HFFc6 (cell line): Measurements from ENCODE around the gene GPRC5D. TPM values are rescaled to one million over a fixed set of nuclear protein-coding genes. Genes with fewer than 3 reads are reported as not detected.
A peak's percentile ranks its signal among the peaks of the same experiment; 100 is the strongest.

ENCODE experiments used
- DNase-seq: peaks from one replicate; pipeline ENCODE4 v3.0.0-alpha.2; 2018
- H3K27ac Mint-ChIP-seq: 2 replicates; pipeline ENCODE4 v1.8.0; 2020; ENCODE audit warnings: mild to moderate bottlenecking, mixed read lengths
- H3K27me3 Mint-ChIP-seq: 2 replicates; pipeline ENCODE4 v1.8.0; 2021; ENCODE audit warnings: mild to moderate bottlenecking, moderate library complexity, mixed read lengths; ENCODE audit not compliant: insufficient read depth
- H3K36me3 Mint-ChIP-seq: 2 replicates; pipeline ENCODE4 v1.8.0; 2021; ENCODE audit warnings: low read depth, mixed read lengths
- H3K4me1 Mint-ChIP-seq: 2 replicates; pipeline ENCODE4 v1.8.0; 2020; ENCODE audit warnings: low read depth, mixed read lengths
- H3K4me3 Mint-ChIP-seq: 2 replicates; pipeline ENCODE4 v1.8.0; 2020; ENCODE audit warnings: mild to moderate bottlenecking, moderate library complexity, mixed read lengths
- H3K9me3 Mint-ChIP-seq: 2 replicates; pipeline ENCODE4 v1.8.0; 2020; ENCODE audit warnings: mild to moderate bottlenecking, mixed read lengths
- CTCF ChIP-seq: fragments of 200-600 bp; sonication (generic); IDR thresholded peaks from 2 replicates; pipeline ENCODE4 v1.5.0; 2021; ENCODE audit warnings: antibody characterized with exemption, mild to moderate bottlenecking
- total RNA-seq, 6 experiments: library from RNA; stranded (reverse); fragmentation: NEBNext Ultra II Directional; extraction: Animal tissue kit (Norgen Biotek cat#: 25700); gene quantifications; 2 replicates in 1 of 6; 3 replicates in 5 of 6; pipeline ENCODE4 v1.2.3, GENCODE V29; 2021

The GPRC5D gene
- total RNA-seq, 6 experiments from 2014 or later, result not detected

GRCh38 chr12:12929696-12930095 lies 22.3 kb downstream of the GPRC5D start:
- peaks cover 40% of the 10 kb centered on the region for H3K4me1 Mint-ChIP-seq
- peaks cover 35% of the 10 kb centered on the region for H3K36me3 Mint-ChIP-seq
- no peak for DNase-seq
- TF ChIP-seq CTCF, result no peak
- no peaks in the 10 kb centered on the region for H3K9me3 Mint-ChIP-seq
- H3K27ac Mint-ChIP-seq, result no peak overlapping the region
- peaks cover 8% of the 10 kb centered on the region for H3K27me3 Mint-ChIP-seq
- H3K4me3 Mint-ChIP-seq, result no peak overlapping the region

- Mint-ChIP-seq H3K27ac (peak overlapping the region; percentile 47; the same call in 1 of the 2 replicates), H3K4me3 (no peak overlapping the region; the same call in 1 of the 2 replicates), H3K4me1 (peaks cover 43% of the 10 kb centered on the region), H3K9me3 (no peaks in the 10 kb centered on the region), H3K36me3 (peaks cover 40% of the 10 kb centered on the region), H3K27me3 (peaks cover 5% of the 10 kb centered on the region)
- TF ChIP-seq CTCF, result no peak
- no peak for DNase-seq
These were observed 24.5 kb downstream of the GPRC5D start for GRCh38 chr12:12927211-12928079.

- peaks cover 52% of the 10 kb centered on the region for H3K4me1 Mint-ChIP-seq
- no peak for TF ChIP-seq CTCF
- H3K27ac Mint-ChIP-seq, result peak overlapping the region; percentile 47
- peaks cover 8% of the 10 kb centered on the region for H3K27me3 Mint-ChIP-seq
- peak overlapping the region; percentile 13; the same call in 1 of the 2 replicates for H3K4me3 Mint-ChIP-seq
- H3K9me3 Mint-ChIP-seq, result no peaks in the 10 kb centered on the region
- H3K36me3 Mint-ChIP-seq, result peaks cover 40% of the 10 kb centered on the region
- DNase-seq, result peak; percentile 26
These were observed 25.3 kb downstream of the GPRC5D start for GRCh38 chr12:12926571-12927071.

GRCh38 chr12:12925388-12925787 lies 26.6 kb downstream of the GPRC5D start:
- peaks cover 7% of the 10 kb centered on the region for H3K27me3 Mint-ChIP-seq
- peak overlapping the region; percentile 12; the same call in 1 of the 2 replicates for H3K4me3 Mint-ChIP-seq
- H3K27ac Mint-ChIP-seq, result peak overlapping the region; percentile 47
- no peaks in the 10 kb centered on the region for H3K9me3 Mint-ChIP-seq
- DNase-seq, result no peak
- H3K36me3 Mint-ChIP-seq, result peaks cover 36% of the 10 kb centered on the region
- peaks cover 53% of the 10 kb centered on the region for H3K4me1 Mint-ChIP-seq
- no peak for TF ChIP-seq CTCF

- Mint-ChIP-seq H3K36me3 (peaks cover 36% of the 10 kb centered on the region), H3K27me3 (peaks cover 9% of the 10 kb centered on the region), H3K4me3 (no peak overlapping the region), H3K4me1 (peaks cover 64% of the 10 kb centered on the region), H3K27ac (no peak overlapping the region), H3K9me3 (no peaks in the 10 kb centered on the region)
- TF ChIP-seq CTCF, result no peak
- no peak for DNase-seq
These were observed 27.8 kb downstream of the GPRC5D start for GRCh38 chr12:12924169-12924568.
